Transverse colon (tissue), 4 donors: Measurements from ENCODE around the gene SART3. TPM values are rescaled to one million over a fixed set of nuclear protein-coding genes. Genes with fewer than 3 reads are reported as not detected.

Experiments
- DNase-seq: peaks from one replicate; pipeline ENCODE4 v3.0.0-alpha.2; 2019
- H3K27ac ChIP-seq, 4 donors: fragments of 200-600 bp; sonication (generic); 2 replicates each; pipeline ENCODE4 v1.5.1; 2016 to 2018; ENCODE audit warnings: inconsistent platforms in 4 of 4
- H3K27me3 ChIP-seq: fragments of 200-600 bp; sonication (generic); 2 replicates; pipeline ENCODE4 v1.5.1; 2017; ENCODE audit warnings: inconsistent platforms
- H3K36me3 ChIP-seq, 4 donors: fragments of 200-600 bp; sonication (generic); 2 replicates each; pipeline ENCODE4 v1.5.1; 2017 to 2019; ENCODE audit warnings: inconsistent platforms in 4 of 4
- H3K4me1 ChIP-seq, 4 donors: fragments of 200-600 bp; sonication (generic); 2 replicates each; pipeline ENCODE4 v1.5.1; 2017 to 2020; ENCODE audit warnings: inconsistent platforms in 4 of 4
- H3K4me3 ChIP-seq, 4 donors: fragments of 200-600 bp; sonication (generic); 1 replicate in 1 of 4; 2 replicates in 3 of 4; pipeline versions ENCODE4 v1.5.1 to v1.6.1; 2017 to 2019; ENCODE audit warnings: inconsistent platforms in 4 of 4
- H3K9me3 ChIP-seq, 2 donors: fragments of 200-600 bp; sonication (generic); 2 replicates each; pipeline ENCODE4 v1.5.1; 2017 to 2019; ENCODE audit warnings: inconsistent platforms in 2 of 2
- EP300 ChIP-seq: sonication (generic); formaldehyde crosslinking; IDR thresholded peaks from one replicate; pipeline ENCODE4 v1.6.1; 2017; ENCODE audit warnings: antibody characterized with exemption, low read depth
- POLR2A ChIP-seq: fragments of 450-650 bp; IDR thresholded peaks from one replicate; pipeline ENCODE4 v1.6.1; 2016; ENCODE audit warnings: antibody characterized with exemption, mild to moderate bottlenecking, moderate library complexity
- POLR2AphosphoS5 ChIP-seq, 3 donors: sonication (generic); formaldehyde crosslinking; IDR thresholded peaks; one replicate each; pipeline ENCODE4 v1.6.1; 2016; ENCODE audit warnings: antibody characterized with exemption in 3 of 3
- WGBS, 2 donors: methylation state at CpG; one replicate each; pipeline ENCODE4 v1.1.5; 2018; ENCODE audit warnings: low coverage in 1 of 2; 5-methylcytosine and 5-hydroxymethylcytosine counted together
- in situ Hi-C, 4 donors: fragments of 200-750 bp; cut with MboI; loops; one replicate each; pipeline versions ENCODE4 v1.15.0 to v1.15.1; 2017; ENCODE audit warnings: low sequenced_read_pairs in 3 of 4, low pct_ligation_motif_present in 1 of 4, low pct_unique_long_range_greater_than_20kb in 1 of 4
- intact Hi-C: fragments of 100-400 bp; cut with DNase I; formaldehyde crosslinking; loops from one replicate; pipeline ENCODE4 v1.15.1; 2023; ENCODE audit warnings: low total_unique reads
- total RNA-seq, 4 donors: library from RNA; depleted of rRNA; stranded (reverse); fragments of >200 nt; gene quantifications; one replicate each; pipeline ENCODE4 v1.1.0, GENCODE V29; 2016
- TF ChIP-seq, protein P1 (sequence below), 5 experiments: fragments of 200-600 bp in 3 of 5; fragments of 450-650 bp in 2 of 5; sonication (generic) in 3 of 5; IDR thresholded peaks; 1 replicate in 2 of 5; 2 replicates in 3 of 5; pipeline ENCODE4 v1.5.1; 2016 to 2017; ENCODE audit warnings: antibody characterized with exemption in 5 of 5, inconsistent platforms in 3 of 5, mild to moderate bottlenecking in 2 of 5, moderate library complexity in 1 of 5

Gene SART3
- total RNA-seq, 4 donors from 2014 or later, result 25.3 to 177 (median 77.4) TPM

DNA sequence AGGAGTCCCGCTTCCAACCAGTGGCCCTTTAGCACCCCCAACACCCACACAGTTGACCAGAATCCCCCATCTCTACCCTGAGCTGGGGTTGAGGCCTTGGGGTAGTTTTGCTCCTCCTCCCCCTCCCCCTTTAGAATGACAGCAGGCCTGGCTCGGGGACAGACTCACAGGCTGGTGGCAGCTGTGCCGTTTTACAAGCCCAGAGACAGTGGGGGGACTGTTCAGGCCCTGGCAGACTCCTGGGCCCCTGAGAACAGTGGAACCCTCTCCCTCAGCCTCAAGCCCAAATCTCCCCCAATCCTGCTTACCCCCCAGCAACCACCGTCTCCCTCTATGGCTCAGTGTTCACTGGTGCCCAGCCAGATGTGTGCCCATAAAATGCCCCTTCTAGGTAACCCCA lies 26.9 kb upstream of the SART3 start:
- in situ Hi-C loops, result no loop called here
- DNase-seq, result no peak
- intact Hi-C loops, result no loop called here
- Histone ChIP-seq H3K27me3 (no peaks in the 10 kb centered on the region), H3K27ac (no peak overlapping the region), H3K9me3 (no peaks in the 10 kb centered on the region), H3K4me1 (peaks cover 0 to 3% (median 0%) of the 10 kb centered on the region in 4 donors), H3K4me3 (no peak overlapping the region), H3K36me3 (no peaks in the 10 kb centered on the region)
- TF ChIP-seq EP300 (no peak), POLR2A (no peak), POLR2AphosphoS5 (IDR thresholded peaks at IDR 0.05) (no peak)
- TF ChIP-seq, protein P1, sequence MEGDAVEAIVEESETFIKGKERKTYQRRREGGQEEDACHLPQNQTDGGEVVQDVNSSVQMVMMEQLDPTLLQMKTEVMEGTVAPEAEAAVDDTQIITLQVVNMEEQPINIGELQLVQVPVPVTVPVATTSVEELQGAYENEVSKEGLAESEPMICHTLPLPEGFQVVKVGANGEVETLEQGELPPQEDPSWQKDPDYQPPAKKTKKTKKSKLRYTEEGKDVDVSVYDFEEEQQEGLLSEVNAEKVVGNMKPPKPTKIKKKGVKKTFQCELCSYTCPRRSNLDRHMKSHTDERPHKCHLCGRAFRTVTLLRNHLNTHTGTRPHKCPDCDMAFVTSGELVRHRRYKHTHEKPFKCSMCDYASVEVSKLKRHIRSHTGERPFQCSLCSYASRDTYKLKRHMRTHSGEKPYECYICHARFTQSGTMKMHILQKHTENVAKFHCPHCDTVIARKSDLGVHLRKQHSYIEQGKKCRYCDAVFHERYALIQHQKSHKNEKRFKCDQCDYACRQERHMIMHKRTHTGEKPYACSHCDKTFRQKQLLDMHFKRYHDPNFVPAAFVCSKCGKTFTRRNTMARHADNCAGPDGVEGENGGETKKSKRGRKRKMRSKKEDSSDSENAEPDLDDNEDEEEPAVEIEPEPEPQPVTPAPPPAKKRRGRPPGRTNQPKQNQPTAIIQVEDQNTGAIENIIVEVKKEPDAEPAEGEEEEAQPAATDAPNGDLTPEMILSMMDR (IDR thresholded peaks at IDR 0.05), result no peak
- WGBS, 2 donors, result 65% methylated on average over 4 of the region's 4 CpGs; no CpG with 5 or more reads in 1 of the 2 donors

DNA sequence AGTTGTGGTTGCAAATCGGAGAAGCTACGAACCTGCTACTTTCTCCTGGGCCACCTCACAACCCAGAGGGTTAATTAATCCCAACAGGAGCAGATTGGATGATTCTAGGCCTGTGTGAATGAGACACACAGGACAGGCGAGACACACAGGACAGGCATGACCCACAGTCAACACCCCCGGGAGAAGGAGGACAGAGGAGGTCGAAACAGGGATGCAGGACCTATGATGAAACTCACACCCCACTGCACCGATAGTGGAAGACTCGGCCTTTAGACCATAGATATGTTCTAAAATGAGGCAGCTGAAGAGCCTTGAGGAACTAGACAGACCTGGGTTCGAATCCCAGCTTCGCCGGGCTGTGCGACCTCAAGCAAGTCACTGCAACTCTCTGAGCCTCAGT lies 25.3 kb upstream of the SART3 start:
- in situ Hi-C loops, result no loop called here
- Histone ChIP-seq H3K4me3 (no peak overlapping the region), H3K4me1 (peaks cover 0 to 3% (median 0%) of the 10 kb centered on the region in 4 donors), H3K9me3 (no peaks in the 10 kb centered on the region), H3K27me3 (no peaks in the 10 kb centered on the region), H3K36me3 (no peaks in the 10 kb centered on the region), H3K27ac (no peak overlapping the region)
- DNase-seq, result no peak
- 88 to 94% methylated on average over 4 to 11 of the region's 11 CpGs for WGBS, 2 donors
- TF ChIP-seq, protein P1 (IDR thresholded peaks at IDR 0.05), result no peak
- no peak for TF ChIP-seq POLR2AphosphoS5 (IDR thresholded peaks at IDR 0.05)
- TF ChIP-seq POLR2A, result no peak
- no peak for TF ChIP-seq EP300
- intact Hi-C loops, result no loop called here

DNA sequence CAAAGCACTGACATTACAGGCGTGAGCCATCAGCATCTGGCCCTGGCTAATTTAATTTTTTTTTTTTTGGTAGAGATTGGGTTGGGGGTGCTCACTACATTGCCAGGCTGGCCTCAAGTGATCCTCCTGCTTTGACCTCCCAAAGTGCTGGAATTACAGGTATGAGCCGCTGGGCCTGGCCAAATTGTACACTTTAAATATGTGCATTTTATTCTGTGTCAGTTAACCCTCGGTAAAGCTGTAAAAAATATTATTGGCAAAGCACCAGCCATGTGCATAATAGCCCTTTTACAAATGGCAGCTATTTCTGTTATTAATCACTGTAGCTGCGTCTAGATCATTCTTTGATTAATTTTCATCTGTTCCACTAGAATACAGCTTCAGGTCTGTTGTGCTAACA lies 24.9 kb upstream of the SART3 start:
- no peak for DNase-seq
- no peaks in the 10 kb centered on the region for H3K9me3 ChIP-seq
- H3K36me3 ChIP-seq, result no peaks in the 10 kb centered on the region
- TF ChIP-seq POLR2AphosphoS5 (IDR thresholded peaks at IDR 0.05) (no peak), EP300 (no peak)
- TF ChIP-seq, protein P1 (IDR thresholded peaks at IDR 0.05), result no peak
- H3K4me3 ChIP-seq, result no peak overlapping the region
- WGBS, 2 donors, result 59 to 60% methylated on average over 3 to 4 of the region's 4 CpGs
- intact Hi-C loops, result no loop called here
- H3K4me1 ChIP-seq, result peaks cover 0 to 3% (median 0%) of the 10 kb centered on the region in 4 donors
- no peak overlapping the region for H3K27ac ChIP-seq
- in situ Hi-C loops, result no loop called here
- H3K27me3 ChIP-seq, result no peaks in the 10 kb centered on the region

DNA sequence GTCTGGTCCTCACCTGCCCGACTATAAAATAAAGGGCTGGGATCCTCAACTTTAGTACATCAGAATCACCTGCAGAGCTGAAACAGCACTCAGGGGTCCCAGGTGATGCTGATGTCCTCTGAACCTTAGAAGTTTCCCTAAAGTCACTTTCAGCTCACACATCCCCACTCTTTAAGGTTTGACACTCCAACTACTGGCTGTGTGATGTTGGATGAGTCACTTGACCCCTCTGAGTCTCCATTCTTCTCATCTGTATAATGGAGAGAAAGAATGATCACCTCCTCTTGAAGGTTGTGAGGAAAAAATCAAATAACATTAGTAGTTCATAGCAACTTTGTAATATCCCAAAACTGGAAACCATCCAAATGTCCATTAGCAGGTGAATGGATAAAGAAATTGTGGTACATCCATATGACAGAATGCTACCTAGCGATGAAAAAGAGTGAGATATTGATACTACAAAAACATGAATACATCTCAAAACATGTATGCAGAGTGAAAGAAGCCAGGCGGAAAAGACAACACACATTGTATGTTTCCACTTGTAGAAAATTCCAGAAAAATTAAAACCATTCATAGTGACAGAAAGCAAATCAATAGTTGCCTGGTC lies 23.6 kb upstream of the SART3 start:
- peaks cover 0 to 3% (median 0%) of the 10 kb centered on the region in 4 donors for H3K4me1 ChIP-seq
- no peaks in the 10 kb centered on the region for H3K27me3 ChIP-seq
- 74 to 100% methylated on average over 2 to 3 of the region's 3 CpGs for WGBS, 2 donors
- no peak overlapping the region for H3K27ac ChIP-seq
- TF ChIP-seq, protein P1 (IDR thresholded peaks at IDR 0.05), result no peak
- TF ChIP-seq POLR2A (no peak), EP300 (no peak), POLR2AphosphoS5 (IDR thresholded peaks at IDR 0.05) (no peak)
- no peaks in the 10 kb centered on the region for H3K9me3 ChIP-seq
- no peak overlapping the region for H3K4me3 ChIP-seq
- in situ Hi-C loops, result no loop called here
- intact Hi-C loops, result no loop called here
- H3K36me3 ChIP-seq, result no peaks in the 10 kb centered on the region
- DNase-seq, result no peak
